Heart left ventricle (tissue), 16 donors: ENCODE measurements around the gene CXCL3. TPM values are rescaled to one million over a fixed set of nuclear protein-coding genes. Genes with fewer than 3 reads are reported as not detected.

Experiments used
- ATAC-seq, 4 donors: fragments of 200-7000 bp; cut with Tn5 transposase; one replicate each; pipeline ENCODE4 v1.9.1; 2020 to 2022; ENCODE audit warnings: moderate library complexity in 4 of 4, mild to moderate bottlenecking in 3 of 4, moderate number of reproducible peaks in 1 of 4
- DNase-seq, 5 donors: peaks; one replicate each; pipeline ENCODE4 v3.0.0-alpha.2; 2020
- H3K27ac ChIP-seq, 12 donors: fragments of 200-600 bp; sonication (generic) in 4 of 12; one replicate each; pipeline versions ENCODE4 v1.5.0 to v1.8.0; 2016 to 2022; ENCODE audit warnings: mild to moderate bottlenecking in 2 of 12
- H3K27me3 ChIP-seq, 9 donors: fragments of 200-600 bp; sonication (generic) in 2 of 9; one replicate each; pipeline versions ENCODE4 v1.5.1 to v1.8.0; 2016 to 2022; ENCODE audit warnings: mild to moderate bottlenecking in 3 of 9
- H3K36me3 ChIP-seq, 9 donors: fragments of 200-600 bp; sonication (generic) in 2 of 9; one replicate each; pipeline versions ENCODE4 v1.5.0 to v1.8.0; 2018 to 2022; ENCODE audit warnings: mild to moderate bottlenecking in 2 of 9
- H3K4me1 ChIP-seq, 12 donors: fragments of 200-600 bp; sonication (generic) in 4 of 12; one replicate each; pipeline versions ENCODE4 v1.5.0 to v1.8.0; 2016 to 2022; ENCODE audit warnings: mild to moderate bottlenecking in 3 of 12
- H3K4me3 ChIP-seq, 12 donors: fragments of 200-600 bp; sonication (generic) in 4 of 12; one replicate each; pipeline versions ENCODE4 v1.5.0 to v1.8.0; 2017 to 2022; ENCODE audit warnings: mild to moderate bottlenecking in 9 of 12, moderate library complexity in 4 of 12
- H3K9me3 ChIP-seq, 12 donors: fragments of 200-600 bp; sonication (generic) in 4 of 12; one replicate each; pipeline versions ENCODE4 v1.5.0 to v1.8.0; 2016 to 2022; ENCODE audit warnings: mild to moderate bottlenecking in 1 of 12
- CTCF ChIP-seq, 12 donors: fragments of 200-600 bp; sonication (generic) in 4 of 12; IDR thresholded peaks; one replicate each; pipeline versions ENCODE4 v1.5.0 to v1.8.0; 2018 to 2022; ENCODE audit warnings: antibody characterized with exemption in 12 of 12, mild to moderate bottlenecking in 5 of 12
- POLR2A ChIP-seq, 2 donors: fragments of 450-650 bp; IDR thresholded peaks; one replicate each; pipeline ENCODE4 v1.6.1; 2017; ENCODE audit warnings: antibody characterized with exemption in 2 of 2, mild to moderate bottlenecking in 2 of 2, moderate library complexity in 2 of 2
- WGBS, 4 donors: extraction: QIAGEN DNeasy Blood & Tissue Kit in 2 of 4; methylation state at CpG; one replicate each; pipeline versions ENCODE4 v1.1.5 to v1.1.7; 2013 to 2018; 5-methylcytosine and 5-hydroxymethylcytosine counted together
- intact Hi-C, 10 donors: fragments of 100-400 bp; cut with DNase I; formaldehyde crosslinking; loops; one replicate each; pipeline versions ENCODE4 v1.11.1 to v1.14.2; 2022
- polyA plus RNA-seq, 2 donors: library from polyadenylated mRNA; stranded (reverse); fragments of 200-250 nt; gene quantifications; one replicate each; pipeline ENCODE4 v1.2.3, GENCODE V29; 2013
- total RNA-seq, 9 donors: library from RNA; depleted of rRNA in 2 of 9; stranded (reverse); fragments of >200 nt in 2 of 9; fragmentation: NEBNext Ultra II Directional in 3 of 9; extraction: Animal tissue kit (Norgen Biotek cat#: 25700) in 3 of 9; gene quantifications; one replicate each; pipeline versions ENCODE4 v1.1.0 to v1.2.4, GENCODE V29; 2016 to 2023
- donor health status: ischemic (EF 13 %, LVEDD 7.1; RV severe dilation, severe dysfunction).
- donor health status: healthy with polysubstance abuse.
- donor health status: DM: no; HTN: yes; CAD: no.
- donor health status: DM: no; HTN: no; CAD: no.
- donor health status: ischemic (EF 25% LVEDD 6.9; RV normal size, moderate dysfunction).
- donor health status: ischemic (EF 25% LVEDD 5.7; RV mildly dilated, moderate dysfunction).
- donor health status: healthy.
- donor health status: DM: yes; HTN: yes; CAD: no.
- donor health status: ischemic (EF 35%, LVEDD 5.7; RV mildly dilated, moderate dysfunction).
- donor health status: nonischemic (EF 11% LVEDD 7.7; RV severe dilation, severe dysfunction).
- donor health status: DM: yes; HTN: yes; CAD: no.
- donor health status: PGD.
- donor health status: ischemic (EF 29% LVEDD 5.4; RV normal size, mild dysfunction).
- donor health status: nonischemic (EF 23%, LVEDD 6.1; RV moderate dilation, normal function).

The CXCL3 gene
- total and polyA plus RNA-seq, 11 donors, result 0.32 to 8.9 (median 0.89) TPM; not detected in 2

GRCh38 chr4:73992050-73992449, 46.4 kb downstream of the CXCL3 start:
- DNase-seq (no peak), ATAC-seq (no peak)
- intact Hi-C loops, result no loop called here
- Histone ChIP-seq H3K4me3 (no peak overlapping the region), H3K27ac (no peak overlapping the region), H3K27me3 (peaks cover 0 to 19% (median 0%) of the 10 kb centered on the region in 9 donors), H3K9me3 (no peaks in the 10 kb centered on the region), H3K36me3 (no peaks in the 10 kb centered on the region), H3K4me1 (no peaks in the 10 kb centered on the region)
- TF ChIP-seq CTCF (IDR thresholded peaks at IDR 0.05) (no peak), POLR2A (IDR thresholded peaks at IDR 0.05) (no peak)
- 0 to 41% (median 1%) methylated on average over 1 of the region's 1 CpG for WGBS, 4 donors

- no peak for ATAC-seq
- TF ChIP-seq CTCF (IDR thresholded peaks at IDR 0.05) (no peak), POLR2A (IDR thresholded peaks at IDR 0.05) (no peak)
- WGBS, 4 donors, result 87 to 97% (median 92%) methylated on average over 1 of the region's 1 CpG
Measured at GRCh38 chr4:73991742-73992000, 46.8 kb downstream of the CXCL3 start.

GRCh38 chr4:73990988-73991741, 47.3 kb downstream of the CXCL3 start:
- DNase-seq (no peak), ATAC-seq (no peak)
- 85 to 89% (median 88%) methylated on average over 9 of the region's 9 CpGs for WGBS, 4 donors
- Histone ChIP-seq H3K4me3 (no peak overlapping the region), H3K4me1 (no peaks in the 10 kb centered on the region), H3K9me3 (no peaks in the 10 kb centered on the region), H3K27me3 (peaks cover 0 to 12% (median 0%) of the 10 kb centered on the region in 9 donors), H3K27ac (no peak overlapping the region), H3K36me3 (no peaks in the 10 kb centered on the region)
- intact Hi-C loops, result no loop called here
- TF ChIP-seq CTCF (IDR thresholded peaks at IDR 0.05) (no peak), POLR2A (IDR thresholded peaks at IDR 0.05) (no peak)

More at GRCh38 chr4:73991742-73992000, 46.8 kb downstream of the CXCL3 start:
- intact Hi-C loops, result no loop called here
- no peaks in the 10 kb centered on the region for H3K9me3 ChIP-seq
- H3K27ac ChIP-seq, result no peak overlapping the region
- no peak overlapping the region for H3K4me3 ChIP-seq
- no peak for DNase-seq
- H3K36me3 ChIP-seq, result no peaks in the 10 kb centered on the region
- peaks cover 0 to 15% (median 0%) of the 10 kb centered on the region in 9 donors for H3K27me3 ChIP-seq
- no peaks in the 10 kb centered on the region for H3K4me1 ChIP-seq

GRCh38 chr4:73989928-73990327, 48.6 kb downstream of the CXCL3 start:
- TF ChIP-seq CTCF (IDR thresholded peaks at IDR 0.05), result no peak
- ATAC-seq (no peak), DNase-seq (no peak)
- H3K27ac ChIP-seq, result no peak overlapping the region
- intact Hi-C loops, result no loop called here
- no peaks in the 10 kb centered on the region for H3K36me3 ChIP-seq
- H3K4me3 ChIP-seq, result no peak overlapping the region
- no peaks in the 10 kb centered on the region for H3K9me3 ChIP-seq
- H3K27me3 ChIP-seq, result peaks cover 0 to 11% (median 0%) of the 10 kb centered on the region in 9 donors
- 74 to 83% (median 82%) methylated on average over 5 of the region's 5 CpGs for WGBS, 4 donors
- H3K4me1 ChIP-seq, result no peaks in the 10 kb centered on the region
